ENCODE data around the gene ABI3BP.
"Not testable (repeated sequence)": the region's sequence is repeated elsewhere in the genome, so short reads cannot be mapped to it uniquely, and the experiment has no call there.

Gene ABI3BP, protein sequence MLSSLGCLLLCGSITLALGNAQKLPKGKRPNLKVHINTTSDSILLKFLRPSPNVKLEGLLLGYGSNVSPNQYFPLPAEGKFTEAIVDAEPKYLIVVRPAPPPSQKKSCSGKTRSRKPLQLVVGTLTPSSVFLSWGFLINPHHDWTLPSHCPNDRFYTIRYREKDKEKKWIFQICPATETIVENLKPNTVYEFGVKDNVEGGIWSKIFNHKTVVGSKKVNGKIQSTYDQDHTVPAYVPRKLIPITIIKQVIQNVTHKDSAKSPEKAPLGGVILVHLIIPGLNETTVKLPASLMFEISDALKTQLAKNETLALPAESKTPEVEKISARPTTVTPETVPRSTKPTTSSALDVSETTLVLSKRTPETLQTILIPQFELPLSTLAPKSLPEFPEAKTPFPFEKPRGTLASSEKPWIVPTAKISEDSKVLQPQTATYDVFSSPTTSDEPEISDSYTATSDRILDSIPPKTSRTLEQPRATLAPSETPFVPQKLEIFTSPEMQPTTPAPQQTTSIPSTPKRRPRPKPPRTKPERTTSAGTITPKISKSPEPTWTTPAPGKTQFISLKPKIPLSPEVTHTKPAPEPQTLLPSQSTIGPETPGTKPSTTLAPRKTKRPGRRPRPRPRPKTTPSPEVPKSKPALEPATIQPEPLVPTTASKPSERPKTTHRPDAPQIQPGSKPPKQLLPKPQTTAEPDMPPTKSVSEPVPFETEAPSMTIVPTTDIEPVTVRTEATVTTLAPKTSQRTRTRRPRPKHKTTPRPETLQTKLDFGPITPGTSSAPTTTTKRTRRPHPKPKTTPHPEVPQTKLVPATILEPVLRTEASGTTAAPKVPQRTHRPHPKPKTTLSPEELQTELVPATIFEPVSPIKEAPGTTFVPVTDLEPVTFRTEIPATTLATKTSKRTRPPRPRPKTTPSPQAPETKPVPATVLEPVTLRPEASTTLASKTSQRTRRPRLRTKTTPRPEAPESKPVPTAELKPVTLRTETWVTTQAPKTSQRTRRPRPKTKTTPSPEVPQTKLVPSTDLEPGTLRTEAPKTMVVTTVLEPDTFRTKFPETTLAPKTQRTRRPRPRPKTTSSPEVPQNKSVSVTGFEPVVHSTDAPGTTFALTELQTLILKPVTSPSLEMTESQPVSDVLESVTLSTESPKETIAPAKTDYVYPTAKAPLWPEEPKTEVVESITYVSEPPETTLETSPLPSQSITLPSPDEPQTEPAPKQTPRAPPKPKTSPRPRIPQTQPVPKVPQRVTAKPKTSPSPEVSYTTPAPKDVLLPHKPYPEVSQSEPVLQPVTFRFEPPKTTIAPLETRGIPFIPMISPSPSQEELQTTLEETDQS (N-terminal part only)

DNA sequence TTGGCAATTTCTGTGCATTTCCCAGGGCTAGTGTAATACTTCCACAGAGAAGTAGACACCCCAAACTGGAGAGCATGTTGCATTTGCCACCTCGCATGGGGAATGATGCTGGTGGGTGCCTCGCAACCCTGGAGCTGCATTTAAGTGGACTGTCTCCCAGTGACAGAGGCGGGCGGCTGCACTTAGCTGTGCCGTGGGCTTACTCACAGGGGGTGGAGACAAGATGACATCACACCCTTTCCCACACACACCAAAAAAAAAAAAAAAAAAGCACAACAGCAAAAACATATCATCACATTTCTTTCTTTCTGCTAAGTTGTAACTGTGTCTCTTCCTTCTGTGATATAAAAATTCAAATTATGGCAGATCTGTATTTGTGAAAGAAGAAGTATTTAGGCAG is at the start of gene ABI3BP:
Gene ABI3BP (minus strand): TSS at position 113 of the 400 bp plus-strand sequence. CDS start 37 bp downstream, at position 76.
- no peak for DNase-seq (ENCODE audit: low read depth, low spot score)

DNA sequence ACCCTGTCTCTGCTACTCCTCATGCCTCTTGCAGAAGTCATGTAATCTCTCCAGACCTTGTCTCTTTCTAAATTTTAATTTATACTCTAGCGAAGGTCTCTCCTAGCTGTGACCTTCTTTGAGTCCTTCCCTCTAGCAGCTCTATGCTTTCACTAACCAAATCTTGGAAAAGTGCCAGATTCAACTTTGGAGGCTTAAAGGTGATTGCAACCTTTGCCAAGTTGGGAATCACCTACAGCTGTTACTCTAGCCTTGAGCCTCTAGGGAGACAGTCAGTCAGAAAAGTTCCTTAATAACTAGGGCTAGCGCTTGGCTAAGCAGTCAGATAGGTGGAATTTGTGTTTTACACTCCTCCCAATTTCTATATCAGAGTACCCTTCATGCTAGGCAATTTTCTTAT is 46.1 kb upstream of the ABI3BP start:
- no peak for DNase-seq (ENCODE audit: low read depth, low spot score)

GRCh38 chr3:101038880-101039279 is 45.7 kb upstream of the ABI3BP start:
- no peak for DNase-seq (ENCODE audit: low read depth, low spot score)

DNA sequence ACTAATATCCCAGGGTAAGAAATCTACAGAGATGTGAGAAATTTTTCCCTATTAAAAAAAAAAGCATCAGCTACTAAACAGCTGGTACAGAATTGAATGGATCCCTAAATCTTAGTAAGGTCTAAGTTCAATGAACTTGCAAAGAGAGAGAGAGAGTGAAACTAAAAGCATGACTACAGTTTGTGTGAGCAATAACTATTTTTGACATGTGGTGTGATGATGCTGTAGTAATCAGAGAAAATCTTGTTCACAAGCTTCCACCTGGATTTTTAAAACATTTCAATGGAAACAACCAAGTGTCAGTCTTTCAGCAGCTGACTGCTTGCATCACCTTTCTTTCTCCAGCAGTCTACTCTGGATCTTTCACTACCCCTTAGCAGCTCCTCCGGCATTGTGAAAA is 45.2 kb upstream of the ABI3BP start:
- DNase-seq (ENCODE audit: low read depth, low spot score): no peak

DNA sequence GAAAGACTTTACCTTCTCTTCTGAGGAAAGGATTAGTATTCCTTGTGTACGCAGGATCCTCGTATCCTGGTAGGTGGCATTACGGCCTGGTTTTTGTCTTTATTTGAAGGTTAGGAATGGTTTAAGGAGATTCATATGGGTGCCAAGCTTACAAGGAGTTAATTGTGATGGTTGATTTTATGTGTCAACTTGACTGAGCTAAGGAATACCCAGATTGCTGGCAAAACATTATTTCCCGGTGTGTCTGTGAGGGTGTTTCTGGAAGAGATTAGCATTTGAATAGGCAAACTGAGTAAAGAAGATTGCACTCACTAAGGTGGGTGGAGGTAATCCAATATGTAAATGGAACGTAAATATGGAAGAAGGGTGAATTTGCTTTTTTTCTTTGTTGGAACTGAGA is 44.4 kb upstream of the ABI3BP start:
- no peak for DNase-seq (ENCODE audit: low read depth, low spot score)

- no peak for DNase-seq (ENCODE audit: low read depth, low spot score)
Observed at GRCh38 chr3:101036676-101037075, 43.5 kb upstream of the ABI3BP start.

DNA sequence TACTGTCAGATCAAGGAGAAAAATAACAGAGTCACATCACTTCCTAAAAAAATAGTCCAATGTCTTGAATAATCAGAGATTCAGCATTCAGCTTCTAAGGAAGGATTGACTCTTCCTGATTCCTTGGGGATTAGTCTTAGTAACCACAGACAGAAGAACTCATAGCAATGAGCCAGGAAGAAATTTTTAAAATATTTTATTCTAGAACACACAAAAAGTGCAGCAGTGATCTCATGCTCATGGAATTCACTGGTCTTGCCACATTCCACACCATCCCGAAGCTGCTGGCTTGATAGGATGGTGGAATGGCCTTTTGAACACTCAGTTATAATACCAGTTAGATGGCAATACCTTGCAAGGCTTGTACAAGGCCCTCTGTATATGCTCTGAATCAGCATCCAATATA is 43.0 kb upstream of the ABI3BP start:
- no peak for DNase-seq (ENCODE audit: low read depth, low spot score)

DNA sequence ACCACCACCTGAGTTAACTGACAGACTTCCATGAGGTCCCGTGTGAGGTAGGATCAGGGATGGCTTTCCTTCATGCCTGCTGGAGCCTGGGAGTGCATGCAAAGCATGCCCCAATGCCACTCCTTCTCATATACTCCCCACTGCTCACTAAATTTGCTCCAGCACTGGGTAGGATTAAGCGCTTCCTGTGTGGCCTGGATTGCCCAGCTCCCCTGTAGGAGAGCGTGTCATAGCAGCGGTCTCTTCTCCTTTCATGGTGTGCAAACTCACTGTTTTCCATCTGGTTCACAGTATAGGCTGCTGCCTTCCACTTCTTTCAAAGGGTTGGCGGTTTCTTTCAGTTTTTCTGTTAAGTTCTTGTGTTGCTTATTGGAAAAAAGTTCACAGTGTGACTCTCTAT is 34.1 kb upstream of the ABI3BP start:
- DNase-seq (ENCODE audit: low read depth, low spot score): no peak

GRCh38 chr3:101026881-101027280 is 33.7 kb upstream of the ABI3BP start:
- DNase-seq (ENCODE audit: low read depth, low spot score): no peak

DNA sequence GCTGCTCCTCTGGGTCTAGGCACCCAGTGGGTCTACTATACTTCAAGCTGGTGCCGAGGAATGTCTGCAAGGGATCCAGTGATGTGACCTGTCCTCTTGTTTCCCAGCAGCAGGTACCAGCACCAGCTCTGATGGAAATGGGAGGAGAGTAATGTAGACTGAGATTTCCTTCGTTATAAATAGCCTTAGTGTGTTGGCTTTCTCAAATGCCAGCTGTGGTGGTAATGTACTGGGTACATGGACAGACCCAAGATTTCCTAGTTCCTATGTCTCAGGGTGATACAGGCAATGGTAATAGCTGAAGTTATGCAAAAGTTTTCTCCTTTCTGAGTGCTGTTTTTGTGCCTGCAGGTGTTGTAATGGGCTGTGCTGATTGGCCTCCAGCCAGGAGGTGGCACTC is 33.0 kb upstream of the ABI3BP start:
- DNase-seq (ENCODE audit: low read depth, low spot score): no peak

- DNase-seq (ENCODE audit: low read depth, low spot score): no peak
Observed at GRCh38 chr3:101020351-101021015, 27.3 kb upstream of the ABI3BP start.

DNA sequence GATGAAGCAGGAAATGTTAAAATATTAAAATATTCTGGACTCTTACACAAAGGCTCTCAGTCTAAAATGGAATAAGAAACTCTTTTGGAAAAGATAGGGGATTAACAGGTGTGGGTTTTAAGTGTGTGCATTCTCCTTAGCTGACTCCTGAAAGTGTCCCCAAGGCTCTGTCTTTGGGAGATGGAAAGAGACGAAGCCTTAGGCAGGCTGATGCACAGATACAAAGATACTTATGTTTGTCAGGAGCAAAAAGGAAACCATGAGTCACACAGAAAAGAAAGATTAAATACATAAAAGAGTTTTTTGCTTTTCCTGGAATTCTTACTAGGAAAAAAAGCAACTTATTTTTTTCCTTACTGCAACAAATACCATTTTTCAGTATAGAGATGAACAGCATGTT is 23.8 kb upstream of the ABI3BP start:
- DNase-seq (ENCODE audit: low read depth, low spot score): no peak

- DNase-seq (ENCODE audit: low read depth, low spot score): not testable (repeated sequence)
Observed at GRCh38 chr3:101012312-101012711, 19.1 kb upstream of the ABI3BP start.

- no peak for DNase-seq (ENCODE audit: low read depth, low spot score)
Observed at GRCh38 chr3:101011136-101011535, 17.9 kb upstream of the ABI3BP start.

DNA sequence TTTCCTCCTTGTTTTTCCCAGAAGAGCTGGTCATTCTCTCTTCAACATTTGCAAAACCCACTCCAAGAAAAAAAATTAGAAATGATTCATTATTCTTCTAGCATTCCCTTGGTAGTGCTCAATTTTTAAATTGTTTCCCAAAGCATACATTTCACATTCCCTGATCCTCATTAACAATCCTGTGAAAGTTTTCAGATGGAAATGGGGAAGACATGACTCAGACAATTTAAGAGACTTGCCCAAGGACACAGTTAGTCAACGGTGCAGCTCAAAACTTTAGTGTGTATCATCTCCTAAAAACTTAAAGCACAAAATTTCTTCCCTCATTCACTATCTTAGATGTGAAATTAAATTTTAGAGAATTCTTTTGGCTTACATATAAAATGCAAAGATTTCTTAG is 17.1 kb upstream of the ABI3BP start:
- DNase-seq (ENCODE audit: low read depth, low spot score): no peak

DNA sequence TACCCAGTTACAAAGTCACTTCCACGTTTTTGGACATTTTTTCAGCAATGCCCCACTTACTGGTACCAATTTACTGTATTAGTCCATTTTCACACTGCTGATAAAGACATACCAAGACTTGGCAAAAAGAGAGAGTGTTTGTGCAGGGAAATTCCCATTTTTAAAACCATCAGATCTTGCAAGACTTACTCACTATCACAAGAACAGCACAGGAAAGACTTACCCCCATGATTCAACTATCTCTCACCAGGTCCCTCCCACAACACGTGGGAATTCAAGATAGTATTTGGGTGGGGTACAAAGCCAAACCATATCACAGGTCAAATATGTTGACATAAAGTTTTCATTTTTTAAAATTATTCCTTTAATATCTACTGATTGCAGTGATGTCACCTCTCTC is 16.2 kb upstream of the ABI3BP start:
- no peak for DNase-seq (ENCODE audit: low read depth, low spot score)

DNA sequence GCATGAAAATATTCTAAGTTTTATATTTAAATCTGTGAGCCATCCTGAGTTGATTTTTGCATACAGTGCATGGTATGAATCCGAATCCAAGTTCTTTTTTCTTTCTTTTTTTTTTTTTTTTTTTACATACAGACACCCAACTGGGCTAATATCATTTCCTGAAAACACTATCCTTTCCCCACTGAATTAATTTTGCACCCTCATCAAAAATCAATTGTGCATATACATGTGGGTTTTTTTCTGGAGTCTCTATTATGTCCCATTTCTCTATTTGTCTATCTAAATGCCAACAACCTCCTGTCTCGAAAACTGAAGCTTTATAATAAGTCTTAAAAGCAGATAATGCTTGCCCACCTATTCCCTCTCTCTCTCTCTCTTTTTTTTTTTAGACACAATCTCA is 5.9 kb upstream of the ABI3BP start:
- no peak for DNase-seq (ENCODE audit: low read depth, low spot score)

- no peak for DNase-seq (ENCODE audit: low read depth, low spot score)
Observed at GRCh38 chr3:100994809-100995208, 1.6 kb upstream of the ABI3BP start.

DNA sequence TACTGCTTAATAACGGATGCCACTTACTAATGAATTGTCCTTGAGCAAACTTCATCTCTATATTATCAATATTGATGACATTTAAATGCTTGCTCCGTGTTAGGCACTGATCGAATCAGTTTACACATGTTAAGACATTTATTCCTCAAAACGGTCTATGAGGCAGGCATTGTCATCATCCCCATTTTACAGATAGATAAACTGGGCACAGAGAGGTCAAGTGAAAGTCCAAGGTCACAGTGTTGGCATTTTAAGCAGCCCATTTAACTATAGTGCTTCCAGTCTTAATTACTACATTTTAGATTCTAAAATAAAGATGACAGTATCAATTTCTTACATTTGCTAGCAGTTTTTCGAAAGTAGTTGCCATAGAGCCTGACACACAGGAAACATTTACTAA is 966 bp upstream of the ABI3BP start:
- DNase-seq (ENCODE audit: low read depth, low spot score): no peak

GRCh38 chr3:100992231-100993012 is 799 bp downstream of the ABI3BP start:
- no peak for DNase-seq (ENCODE audit: low read depth, low spot score)

- DNase-seq (ENCODE audit: low read depth, low spot score): no peak
Observed at GRCh38 chr3:100988080-100988479, 5.1 kb downstream of the ABI3BP start.
